ENCODE results near the gene PRKN. TPM values are rescaled to one million over a fixed set of nuclear protein-coding genes. Genes with fewer than 3 reads are reported as not detected.

The PRKN gene
- total RNA-seq, 1 experiment from 2014 or later, result 0.46 TPM

- no TSS peak for BruUV-seq (replicated peaks)
- H3K9me3 ChIP-seq (ENCODE audit: control insufficient read depth, insufficient read depth, low read depth, low read length), result no peaks in the 10 kb centered on the region
- in situ Hi-C loops (cut with HindIII; ENCODE audit: low pct_unique_long_range_greater_than_20kb, low sequenced_read_pairs), result no loop called here
- no peak overlapping the region for H3K4me3 ChIP-seq (ENCODE audit: low read depth in 2 of 2, low read length in 2 of 2)
- no peak overlapping the region for H3K27ac ChIP-seq (ENCODE audit: low read length)
- no peaks in the 10 kb centered on the region for H3K27me3 ChIP-seq (ENCODE audit: control insufficient read depth, insufficient read depth, low read length)
- ChIA-PET POLR2A (no interaction called here), CTCF (no interaction called here)
- ATAC-seq (no peak), DNase-seq (ENCODE audit: low read depth, low spot score) (no peak)
- TF ChIP-seq SIN3A (IDR thresholded peaks at IDR 0.05; ENCODE audit: borderline replicate concordance, insufficient read depth, low read depth, low read length) (no peak), POLR2AphosphoS5 (IDR thresholded peaks at IDR 0.05; ENCODE audit: low read depth, low read length) (no peak), TCF7L2 (IDR thresholded peaks at IDR 0.05; ENCODE audit: low read depth, low read length) (no peak), REST (IDR thresholded peaks at IDR 0.05; ENCODE audit: insufficient read depth in 1 of 2, low read depth in 2 of 2, low read length in 1 of 2) (no peak), CTCF (IDR thresholded peaks at IDR 0.05) (no peak)
- intact Hi-C loops (cut with micrococcal nuclease; ENCODE audit: unreplicated experiment), result no loop called here
- no peaks in the 10 kb centered on the region for H3K36me3 ChIP-seq (ENCODE audit: control insufficient read depth, insufficient read depth, low read length)
- no peaks in the 10 kb centered on the region for H3K4me1 ChIP-seq (ENCODE audit: control insufficient read depth, insufficient read depth, low read length)
These were observed 741.6 kb downstream of the PRKN start for GRCh38 chr6:161985876-161986423.

GRCh38 chr6:161984713-161985112, 742.9 kb downstream of the PRKN start:
- DNase-seq (ENCODE audit: low read depth, low spot score) (no peak), ATAC-seq (no peak)
- no TSS peak for BruUV-seq (replicated peaks)
- TF ChIP-seq SIN3A (IDR thresholded peaks at IDR 0.05; ENCODE audit: borderline replicate concordance, insufficient read depth, low read depth, low read length) (no peak), CTCF (IDR thresholded peaks at IDR 0.05) (no peak), REST (IDR thresholded peaks at IDR 0.05; ENCODE audit: insufficient read depth in 1 of 2, low read depth in 2 of 2, low read length in 1 of 2) (no peak)
- Histone ChIP-seq H3K9me3 (ENCODE audit: control insufficient read depth, insufficient read depth, low read depth, low read length) (no peaks in the 10 kb centered on the region), H3K4me1 (ENCODE audit: control insufficient read depth, insufficient read depth, low read length) (no peaks in the 10 kb centered on the region), H3K36me3 (ENCODE audit: control insufficient read depth, insufficient read depth, low read length) (no peaks in the 10 kb centered on the region), H3K27me3 (ENCODE audit: control insufficient read depth, insufficient read depth, low read length) (no peaks in the 10 kb centered on the region), H3K4me3 (ENCODE audit: low read depth in 2 of 2, low read length in 2 of 2) (no peak overlapping the region), H3K27ac (ENCODE audit: low read length) (no peak overlapping the region)
- in situ Hi-C loops (cut with HindIII; ENCODE audit: low pct_unique_long_range_greater_than_20kb, low sequenced_read_pairs) (no loop called here), intact Hi-C loops (cut with micrococcal nuclease; ENCODE audit: unreplicated experiment) (no loop called here)
- ChIA-PET CTCF (no interaction called here), POLR2A (no interaction called here)
